Testis (tissue), 3 donors: ENCODE data around the gene PNMA6F. TPM values are rescaled to one million over a fixed set of nuclear protein-coding genes. Genes with fewer than 3 reads are reported as not detected.

ENCODE experiments used
- DNase-seq: peaks from one replicate; pipeline ENCODE4 v3.0.0-alpha.2; 2019
- H3K27ac ChIP-seq, 2 donors: fragments of 200-600 bp; sonication (generic); one replicate each; pipeline ENCODE4 v1.5.1; 2019
- H3K27me3 ChIP-seq: fragments of 200-600 bp; sonication (generic); one replicate; pipeline ENCODE4 v1.5.1; 2019
- H3K36me3 ChIP-seq: fragments of 200-600 bp; sonication (generic); one replicate; pipeline ENCODE4 v1.5.1; 2017; ENCODE audit warnings: low read depth; ENCODE audit errors: missing control alignments
- H3K4me1 ChIP-seq: fragments of 200-600 bp; sonication (generic); one replicate; pipeline ENCODE4 v1.5.1; 2019
- H3K4me3 ChIP-seq, 2 donors: fragments of 200-600 bp; sonication (generic); one replicate each; pipeline ENCODE4 v1.5.1; 2017 to 2019
- H3K9me3 ChIP-seq: fragments of 200-600 bp; sonication (generic); one replicate; pipeline ENCODE4 v1.5.1; 2017
- POLR2A ChIP-seq: fragments of 450-650 bp; IDR thresholded peaks from one replicate; pipeline ENCODE4 v1.6.1; 2017; ENCODE audit warnings: antibody characterized with exemption, mild to moderate bottlenecking, moderate library complexity
- WGBS, 2 donors: methylation state at CpG; one replicate each; pipeline ENCODE4 v1.1.5; 2018; 5-methylcytosine and 5-hydroxymethylcytosine counted together
- intact Hi-C: fragments of 100-400 bp; cut with DNase I; formaldehyde crosslinking; loops from one replicate; pipeline ENCODE4 v1.15.1; 2023; ENCODE audit warnings: low total_unique reads
- polyA plus RNA-seq: library from polyadenylated mRNA; stranded (reverse); fragments of 350-450 nt; fragmentation: Illumina TruSeq; extraction: RNeasy Lipid Tissue Mini Kit (QIAGEN cat#74804); gene quantifications from one replicate; pipeline ENCODE4 v1.2.3, GENCODE V29; 2014; ENCODE audit warnings: low read depth, low replicate concordance; ENCODE audit not compliant: insufficient read depth
- total RNA-seq, 2 donors: library from RNA; depleted of rRNA; stranded (reverse); fragments of >200 nt; gene quantifications; one replicate each; pipeline ENCODE4 v1.2.3, GENCODE V29; 2016
- TF ChIP-seq, protein P1 (sequence below), 3 experiments: fragments of 450-650 bp in 2 of 3; fragments of 200-600 bp in 1 of 3; sonication (generic) in 1 of 3; IDR thresholded peaks; one replicate each; pipeline ENCODE4 v1.5.1; 2016 to 2019; ENCODE audit warnings: antibody characterized with exemption in 3 of 3, mild to moderate bottlenecking in 2 of 3, moderate library complexity in 1 of 3

Gene PNMA6F
- total and polyA plus RNA-seq, 3 donors from 2014 or later, result 0.79 to 1.2 (median 0.84) TPM

- Histone ChIP-seq H3K27ac (no peak overlapping the region), H3K4me1 (peaks cover 6% of the 10 kb centered on the region), H3K27me3 (no peaks in the 10 kb centered on the region), H3K9me3 (no peaks in the 10 kb centered on the region), H3K4me3 (no peak overlapping the region), H3K36me3 (no peaks in the 10 kb centered on the region)
- intact Hi-C loops, result no loop called here
- DNase-seq, result no peak
- WGBS, 2 donors, result 93 to 97% methylated on average over 3 of the region's 3 CpGs
- no peak for TF ChIP-seq POLR2A
These were observed 44.6 kb upstream of the PNMA6F start for GRCh38 chrX:153366119-153366518.

GRCh38 chrX:153365670-153366069 is 44.1 kb upstream of the PNMA6F start:
- Histone ChIP-seq H3K27me3 (no peaks in the 10 kb centered on the region), H3K36me3 (no peaks in the 10 kb centered on the region), H3K4me3 (no peak overlapping the region), H3K4me1 (peaks cover 5% of the 10 kb centered on the region), H3K27ac (no peak overlapping the region), H3K9me3 (no peaks in the 10 kb centered on the region)
- WGBS, 2 donors, result 89 to 93% methylated on average over 4 of the region's 4 CpGs
- intact Hi-C loops, result no loop called here
- DNase-seq, result no peak
- no peak for TF ChIP-seq POLR2A
- TF ChIP-seq, protein P1, sequence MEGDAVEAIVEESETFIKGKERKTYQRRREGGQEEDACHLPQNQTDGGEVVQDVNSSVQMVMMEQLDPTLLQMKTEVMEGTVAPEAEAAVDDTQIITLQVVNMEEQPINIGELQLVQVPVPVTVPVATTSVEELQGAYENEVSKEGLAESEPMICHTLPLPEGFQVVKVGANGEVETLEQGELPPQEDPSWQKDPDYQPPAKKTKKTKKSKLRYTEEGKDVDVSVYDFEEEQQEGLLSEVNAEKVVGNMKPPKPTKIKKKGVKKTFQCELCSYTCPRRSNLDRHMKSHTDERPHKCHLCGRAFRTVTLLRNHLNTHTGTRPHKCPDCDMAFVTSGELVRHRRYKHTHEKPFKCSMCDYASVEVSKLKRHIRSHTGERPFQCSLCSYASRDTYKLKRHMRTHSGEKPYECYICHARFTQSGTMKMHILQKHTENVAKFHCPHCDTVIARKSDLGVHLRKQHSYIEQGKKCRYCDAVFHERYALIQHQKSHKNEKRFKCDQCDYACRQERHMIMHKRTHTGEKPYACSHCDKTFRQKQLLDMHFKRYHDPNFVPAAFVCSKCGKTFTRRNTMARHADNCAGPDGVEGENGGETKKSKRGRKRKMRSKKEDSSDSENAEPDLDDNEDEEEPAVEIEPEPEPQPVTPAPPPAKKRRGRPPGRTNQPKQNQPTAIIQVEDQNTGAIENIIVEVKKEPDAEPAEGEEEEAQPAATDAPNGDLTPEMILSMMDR (IDR thresholded peaks at IDR 0.05), result no peak

- Histone ChIP-seq H3K4me1 (no peaks in the 10 kb centered on the region), H3K27ac (no peak overlapping the region), H3K4me3 (no peak overlapping the region), H3K9me3 (no peaks in the 10 kb centered on the region), H3K36me3 (no peaks in the 10 kb centered on the region), H3K27me3 (no peaks in the 10 kb centered on the region)
- intact Hi-C loops, result no loop called here
- 13 to 55% methylated on average over 2 of the region's 2 CpGs for WGBS, 2 donors
- TF ChIP-seq POLR2A, result no peak
- TF ChIP-seq, protein P1 (IDR thresholded peaks at IDR 0.05), result no peak
- DNase-seq, result no peak
These were observed 40.3 kb upstream of the PNMA6F start for GRCh38 chrX:153361781-153362397.

DNA sequence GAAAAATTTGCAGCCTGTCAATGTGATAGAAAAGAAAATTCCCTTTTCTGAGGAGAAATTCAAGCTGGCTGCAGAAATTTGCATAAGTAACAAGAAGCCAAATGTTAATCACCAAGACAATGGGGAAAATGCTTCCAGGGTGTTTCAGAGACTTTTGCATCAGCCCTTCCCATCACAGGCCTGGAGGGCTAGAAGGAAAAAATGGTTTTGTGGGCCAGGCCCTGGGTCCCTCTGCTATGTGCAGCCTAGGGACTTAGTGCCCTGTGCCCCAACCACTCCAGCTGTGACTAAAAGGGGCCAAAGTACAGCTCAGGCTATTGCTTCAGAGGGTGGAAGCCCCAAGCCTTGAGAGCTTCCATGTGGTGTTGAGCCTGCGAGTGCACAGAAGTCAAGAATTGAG is 36.3 kb upstream of the PNMA6F start:
- TF ChIP-seq, protein P1 (IDR thresholded peaks at IDR 0.05), result no peak
- no peak for TF ChIP-seq POLR2A
- DNase-seq, result no peak
- 100% methylated on average over 1 of the region's 1 CpG for WGBS, 2 donors
- Histone ChIP-seq H3K4me1 (no peaks in the 10 kb centered on the region), H3K27me3 (no peaks in the 10 kb centered on the region), H3K36me3 (no peaks in the 10 kb centered on the region), H3K9me3 (no peaks in the 10 kb centered on the region), H3K4me3 (no peak overlapping the region), H3K27ac (no peak overlapping the region)
- intact Hi-C loops, result no loop called here

DNA sequence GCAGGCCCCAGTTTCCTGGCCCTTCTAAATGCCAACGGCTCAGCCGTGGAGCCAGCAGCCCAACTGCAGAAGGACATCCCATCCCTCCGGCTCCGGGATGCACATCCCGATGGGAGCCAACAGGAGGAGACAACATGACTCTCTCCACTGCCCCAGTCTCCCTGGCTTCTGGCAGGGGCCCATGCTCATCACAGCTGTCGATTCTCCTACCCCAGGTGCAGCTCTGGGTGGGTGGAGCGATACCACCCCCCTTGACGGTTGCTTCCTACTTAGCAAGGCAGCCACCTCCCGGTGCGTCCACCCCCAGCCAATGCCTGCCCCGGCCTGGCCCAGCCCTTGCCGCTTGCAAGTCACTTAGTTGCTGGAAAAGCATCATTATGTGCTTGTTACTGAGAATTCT is 31.8 kb upstream of the PNMA6F start:
- Histone ChIP-seq H3K27me3 (no peaks in the 10 kb centered on the region), H3K4me1 (peaks cover 3% of the 10 kb centered on the region), H3K36me3 (no peaks in the 10 kb centered on the region), H3K27ac (no peak overlapping the region), H3K4me3 (no peak overlapping the region), H3K9me3 (no peaks in the 10 kb centered on the region)
- intact Hi-C loops, result no loop called here
- no peak for DNase-seq
- TF ChIP-seq, protein P1 (IDR thresholded peaks at IDR 0.05), result no peak
- TF ChIP-seq POLR2A, result no peak
- WGBS, 2 donors, result 60% methylated on average over 12 of the region's 12 CpGs; no CpG with 5 or more reads in 1 of the 2 donors
